HG03521 (cell line): ENCODE data around the gene CMIP.

Experiments
- ATAC-seq: cut with Tn5 transposase; IDR thresholded peaks from one replicate; pipeline ENCODE4 v1.9.1; 2021; ENCODE audit warnings: mild to moderate bottlenecking, moderate library complexity; ENCODE audit not compliant: unreplicated experiment

Gene CMIP

DNA sequence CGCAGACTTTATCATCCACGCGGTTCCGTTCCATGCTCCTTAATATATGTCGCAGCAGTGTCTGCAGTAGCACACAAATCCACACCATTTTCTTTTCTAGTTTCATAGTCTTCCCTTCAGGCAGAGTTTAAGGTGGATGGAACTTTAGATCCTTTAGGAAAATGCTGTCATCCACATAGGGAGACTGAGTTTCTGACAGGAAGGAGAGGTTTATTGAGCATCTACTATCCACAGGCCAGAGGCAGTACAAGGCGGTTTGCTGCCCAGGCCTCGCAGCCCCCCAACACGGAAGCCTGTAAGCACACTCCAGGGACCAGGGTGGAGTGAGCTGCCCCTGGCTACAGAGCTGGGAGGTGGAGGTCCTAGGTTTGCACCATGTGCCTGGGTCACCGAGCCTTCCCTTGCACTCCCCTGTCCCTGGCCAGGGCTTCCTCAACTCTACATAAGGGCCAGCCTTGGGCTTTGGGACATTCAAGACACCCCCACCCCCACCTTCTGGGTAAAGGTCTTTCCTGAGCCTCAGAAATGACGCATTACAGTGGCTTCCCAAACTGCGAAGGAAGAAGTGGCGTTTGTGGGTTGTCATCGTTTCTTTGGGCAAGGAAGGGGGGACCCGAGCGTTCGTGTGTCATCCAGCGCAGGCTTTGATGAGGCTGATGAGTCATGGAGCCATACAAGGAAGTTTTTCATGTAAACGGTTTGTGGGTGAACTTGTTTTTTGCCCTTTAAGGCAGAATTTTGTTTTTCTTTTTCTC is 188.0 kb downstream of the CMIP start:
- no peak for ATAC-seq

DNA sequence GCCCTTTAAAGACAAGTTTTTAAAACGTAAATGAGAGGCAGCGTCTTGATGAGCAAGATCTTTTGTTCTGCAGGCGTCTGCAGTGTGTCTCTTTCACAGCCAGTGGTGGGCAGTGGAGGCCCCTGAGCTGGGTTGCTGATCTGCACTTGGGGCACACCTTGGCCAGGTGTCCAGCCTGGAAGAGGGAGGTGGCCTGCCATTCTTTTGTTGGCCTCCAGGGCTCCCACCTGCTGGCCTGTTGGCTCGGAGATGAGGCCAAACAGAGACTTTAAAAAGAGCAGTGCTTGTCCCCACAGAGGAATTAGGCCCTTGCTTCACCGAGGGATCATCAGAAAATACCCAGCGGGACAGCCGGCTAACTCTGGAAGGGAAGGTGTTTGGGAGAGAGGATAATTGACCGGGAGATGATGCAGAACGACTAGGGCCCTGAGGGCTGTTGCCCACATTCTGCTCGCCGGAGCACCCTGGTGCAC is 188.6 kb downstream of the CMIP start:
- ATAC-seq = no peak

DNA sequence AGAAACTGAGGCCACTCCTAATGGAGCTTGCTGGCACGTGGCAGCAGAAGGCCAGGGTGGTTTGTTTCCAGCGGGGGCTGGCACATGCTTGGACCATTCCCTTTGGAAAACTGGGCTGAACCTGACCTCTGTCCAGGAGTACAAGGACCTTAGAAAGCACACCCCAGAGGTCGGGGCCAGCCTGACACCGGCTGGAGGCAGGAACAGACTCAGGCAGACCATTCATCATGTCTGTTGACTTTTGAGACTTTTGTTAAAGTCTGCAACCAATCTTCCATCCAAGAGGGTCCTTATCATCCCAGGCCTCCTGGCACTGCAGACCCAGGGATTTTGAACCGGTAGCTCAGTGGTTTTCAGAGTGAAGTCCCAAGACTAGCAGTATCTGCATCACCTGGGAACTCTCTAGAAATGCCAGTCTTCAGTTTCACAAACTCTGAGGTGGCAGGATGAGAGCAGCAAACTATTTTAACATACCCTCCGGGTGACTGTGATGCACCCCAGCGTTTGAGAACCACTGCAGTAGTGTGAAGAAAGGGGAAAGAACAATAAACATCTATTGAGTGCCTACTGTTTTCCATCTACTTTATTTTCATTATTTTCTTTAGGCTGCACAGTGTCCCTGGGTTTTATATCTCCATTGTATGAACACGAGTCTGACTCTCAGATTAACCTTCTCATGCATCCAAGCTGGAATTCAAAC is 189.2 kb downstream of the CMIP start:
- no peak for ATAC-seq

DNA sequence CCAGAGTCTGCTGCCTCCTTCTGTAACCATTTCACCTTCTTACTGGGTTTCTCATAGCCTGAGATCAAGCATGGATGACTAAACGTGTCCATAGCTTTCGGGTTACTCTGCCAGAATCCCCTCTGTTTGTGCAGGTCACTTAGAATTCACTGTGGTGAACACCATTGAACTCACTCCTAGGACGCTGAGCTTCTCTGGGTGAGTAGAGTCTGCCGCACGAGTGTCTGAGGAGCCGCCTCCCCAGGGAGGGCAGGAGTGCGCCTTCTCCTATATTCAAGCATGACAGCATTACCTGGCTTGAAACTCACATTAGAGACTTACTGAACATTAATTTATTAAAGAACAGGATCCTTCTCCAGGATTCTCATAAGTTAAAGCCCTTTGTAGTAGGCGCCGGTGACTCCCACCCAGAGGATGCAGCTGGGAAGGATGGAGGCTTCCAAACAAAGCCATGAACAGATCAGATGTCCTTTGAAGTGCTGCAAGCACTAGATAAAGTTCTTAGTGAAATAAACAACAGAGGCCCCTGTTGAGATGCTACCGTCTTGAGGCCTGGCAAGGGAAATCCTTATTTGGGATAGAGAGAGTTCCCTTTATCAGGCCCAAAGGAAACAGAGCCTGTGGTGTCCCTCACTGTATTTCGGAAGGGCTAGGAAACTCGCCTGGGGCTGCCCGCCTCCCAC is 189.9 kb downstream of the CMIP start:
- no peak for ATAC-seq

DNA sequence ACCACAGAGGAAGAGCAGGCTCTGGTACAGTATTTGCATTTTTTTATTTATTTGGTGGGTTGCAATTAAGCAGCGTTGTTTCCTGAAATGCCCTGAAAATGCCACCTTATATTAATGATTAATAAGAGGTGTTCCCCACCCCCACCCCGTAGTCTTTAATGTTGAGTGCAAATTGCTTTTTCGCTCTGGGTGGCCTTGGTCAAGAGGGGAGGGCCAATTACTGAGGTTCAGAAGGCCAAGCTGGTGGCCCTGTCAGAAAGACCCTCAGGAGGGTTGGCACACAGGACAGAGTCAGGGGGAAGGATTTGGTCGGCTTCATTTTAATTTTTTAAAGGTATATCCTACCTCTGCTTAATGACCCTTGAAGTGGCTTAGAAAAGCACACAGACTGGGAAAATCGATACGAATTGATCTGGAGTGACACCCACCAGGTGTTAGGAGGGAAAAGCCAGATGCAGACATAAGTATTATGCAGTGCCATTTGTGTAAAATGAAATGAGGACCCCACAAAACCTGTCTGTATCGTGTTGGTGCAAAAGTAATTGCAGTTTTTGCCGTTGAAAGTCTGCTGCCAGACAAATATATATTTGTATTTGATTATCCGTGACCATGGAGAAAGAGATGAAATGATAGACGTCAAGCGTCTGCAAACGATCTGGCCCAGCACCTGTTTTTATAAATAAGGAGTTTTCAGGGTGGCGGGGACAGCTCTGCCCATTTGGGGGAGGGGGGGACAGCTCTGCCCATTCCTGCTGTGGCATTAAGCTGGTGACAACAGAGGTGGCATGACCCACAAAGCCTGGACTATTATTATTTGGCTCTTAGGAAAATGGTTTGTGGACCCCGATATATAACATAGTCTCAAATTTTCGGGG is 190.7 kb downstream of the CMIP start:
- no peak for ATAC-seq

DNA sequence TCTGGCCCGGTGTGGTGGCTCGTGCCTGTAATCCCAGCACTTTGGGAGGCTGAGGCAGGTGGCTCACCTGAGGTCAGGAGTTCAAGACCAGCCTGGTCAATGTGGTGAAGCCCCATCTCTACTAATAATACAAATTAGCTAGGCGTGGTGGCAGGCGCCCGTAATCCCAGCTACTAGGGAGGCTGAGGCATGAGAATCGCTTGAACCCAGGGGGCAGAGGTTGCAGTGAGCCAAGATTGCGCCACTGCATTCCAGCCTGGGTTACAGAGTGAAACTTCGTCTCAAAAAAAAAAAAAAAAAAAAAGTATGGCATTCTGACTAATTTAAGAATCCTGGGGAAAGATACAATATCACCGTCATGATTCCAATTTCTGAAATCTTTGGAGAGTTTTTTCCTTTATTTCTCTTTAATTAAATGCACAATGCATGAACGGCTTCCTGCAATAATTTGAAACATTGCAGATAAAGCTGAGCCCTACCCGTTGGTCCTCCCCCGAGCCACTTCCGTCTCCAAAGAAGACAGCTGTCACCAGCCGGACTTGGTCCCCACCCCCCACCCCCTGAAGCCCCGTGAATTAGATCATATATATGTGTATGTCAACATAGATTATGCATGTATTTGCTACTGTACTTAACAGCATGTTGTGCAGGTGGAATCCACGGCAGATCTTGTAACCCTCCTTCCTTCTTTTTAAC is 191.8 kb downstream of the CMIP start:
- ATAC-seq = no peak

GRCh38 chr16:81637336-81638235 is 193.0 kb downstream of the CMIP start:
- no peak for ATAC-seq

DNA sequence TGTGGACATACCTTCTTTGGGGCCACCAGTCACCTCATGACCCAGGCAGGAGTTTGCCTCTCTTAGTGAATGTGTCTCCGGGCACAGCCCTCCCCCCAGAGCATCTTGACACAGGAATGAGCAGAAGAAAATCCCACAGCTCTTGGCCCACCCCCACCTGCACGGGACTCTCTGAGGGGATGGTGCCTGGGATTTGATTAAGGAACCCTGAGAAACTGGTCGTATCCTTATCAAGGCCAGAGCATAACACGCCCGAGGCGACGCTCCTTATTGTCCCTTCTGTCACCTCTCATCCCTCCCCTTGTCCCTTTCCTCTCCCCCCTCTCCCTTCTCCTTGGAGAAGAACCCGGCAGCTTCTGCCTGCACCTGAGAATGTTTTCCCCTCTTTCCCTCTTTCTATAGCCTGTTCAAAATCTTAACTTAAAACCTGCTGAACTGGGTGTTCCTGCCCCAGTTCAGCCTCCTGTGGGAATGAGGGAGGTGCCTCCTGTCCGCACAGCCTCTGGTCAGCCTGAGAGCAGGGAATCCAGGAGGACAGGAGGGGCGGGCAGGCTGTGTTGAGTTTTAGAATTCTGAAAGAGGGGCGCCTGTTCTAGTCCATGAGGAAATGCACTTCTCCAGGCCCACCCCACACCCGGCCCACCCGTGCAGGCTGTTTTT is 193.8 kb downstream of the CMIP start:
- ATAC-seq = no peak

- ATAC-seq = no peak
These were observed 194.7 kb downstream of the CMIP start for GRCh38 chr16:81639348-81639747.

DNA sequence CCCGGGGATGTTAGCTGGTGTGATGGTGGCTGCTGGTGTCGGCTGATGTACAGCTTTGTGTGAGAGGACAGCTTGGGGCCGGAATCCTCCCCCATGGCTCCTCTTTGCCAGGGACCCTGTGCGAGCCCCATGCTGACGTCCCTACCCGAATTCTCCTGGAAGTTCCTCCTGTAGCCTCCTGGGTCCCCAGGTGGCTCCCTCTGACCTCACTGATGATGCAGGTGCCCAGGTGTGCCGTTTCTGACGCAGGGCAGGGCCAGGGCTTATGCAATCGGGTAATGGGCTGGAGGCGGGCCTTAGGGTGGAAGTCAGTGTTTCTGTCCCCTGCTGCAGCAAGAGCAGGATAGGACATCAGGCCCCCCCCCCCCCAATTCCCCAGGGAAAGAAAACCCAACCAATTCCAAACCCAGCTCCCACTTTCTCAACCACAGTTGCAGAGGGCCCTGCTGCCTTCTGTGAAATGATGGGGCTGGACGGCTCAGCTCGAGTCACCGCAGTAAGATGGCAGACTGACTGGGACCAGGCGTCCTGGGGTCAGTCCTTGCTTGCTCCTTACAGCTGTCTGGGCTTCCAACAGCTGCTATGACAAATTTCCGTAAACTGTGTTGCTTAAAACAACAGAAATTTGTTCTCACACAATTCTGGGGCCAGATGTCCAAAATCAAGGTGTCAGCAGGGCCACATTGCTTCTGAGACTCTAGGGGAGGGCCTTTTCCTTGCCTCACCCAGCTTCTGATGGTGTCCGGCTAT is 195.5 kb downstream of the CMIP start:
- no peak for ATAC-seq

- ATAC-seq = no peak
These were observed 196.1 kb downstream of the CMIP start for GRCh38 chr16:81640681-81641070.

DNA sequence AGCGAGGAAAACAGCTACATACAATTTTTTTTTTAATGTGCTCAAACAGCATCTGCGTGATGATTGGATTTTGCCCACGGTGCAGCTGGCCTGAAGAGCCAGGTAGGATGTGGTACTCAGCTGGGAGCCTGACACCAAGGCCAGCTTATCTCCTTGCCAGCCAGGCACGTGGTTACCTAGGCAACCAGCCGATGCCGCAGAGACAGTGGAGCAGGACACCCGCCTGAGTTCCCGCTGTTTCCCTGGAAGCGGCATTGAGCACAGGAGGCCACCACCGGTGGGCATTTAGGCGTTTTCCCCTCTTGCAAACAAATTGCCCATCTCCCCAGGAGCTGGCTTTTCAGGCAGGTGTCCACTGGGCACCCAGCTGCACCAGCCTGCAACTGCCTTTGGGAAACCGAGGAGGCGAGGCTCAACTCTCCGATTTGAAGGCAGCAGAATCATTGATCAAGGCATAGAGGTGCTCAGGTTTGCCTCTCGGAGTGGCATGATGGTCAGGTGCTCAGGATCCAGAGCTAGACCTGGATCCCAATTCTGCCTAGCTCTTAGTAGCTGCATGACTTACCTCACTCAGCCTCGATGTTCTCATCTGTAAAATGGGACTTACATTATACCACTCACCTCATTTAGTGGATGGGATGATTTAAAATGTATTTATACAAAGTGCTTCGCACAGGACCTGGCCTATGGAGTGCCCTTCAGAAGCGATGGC is 196.9 kb downstream of the CMIP start:
- ATAC-seq = no peak

DNA sequence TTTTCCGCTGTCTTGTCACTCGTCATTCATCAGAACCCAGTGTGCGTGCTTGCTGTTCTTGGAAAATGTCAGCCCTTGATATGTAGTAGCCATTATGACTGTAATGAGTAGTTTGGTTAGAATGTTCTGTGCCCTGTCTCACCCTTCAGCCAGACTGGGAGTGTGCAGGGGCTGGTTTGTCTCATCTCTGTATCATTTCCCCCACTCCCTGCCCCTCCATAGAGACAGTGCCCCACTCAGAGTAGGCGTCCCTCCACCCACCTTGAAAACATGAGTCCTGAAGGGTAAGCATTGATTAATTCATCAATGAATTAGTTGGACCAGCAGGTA is 197.5 kb downstream of the CMIP start:
- no peak for ATAC-seq

- ATAC-seq = no peak
These were observed 198.3 kb downstream of the CMIP start for GRCh38 chr16:81642943-81643342.

DNA sequence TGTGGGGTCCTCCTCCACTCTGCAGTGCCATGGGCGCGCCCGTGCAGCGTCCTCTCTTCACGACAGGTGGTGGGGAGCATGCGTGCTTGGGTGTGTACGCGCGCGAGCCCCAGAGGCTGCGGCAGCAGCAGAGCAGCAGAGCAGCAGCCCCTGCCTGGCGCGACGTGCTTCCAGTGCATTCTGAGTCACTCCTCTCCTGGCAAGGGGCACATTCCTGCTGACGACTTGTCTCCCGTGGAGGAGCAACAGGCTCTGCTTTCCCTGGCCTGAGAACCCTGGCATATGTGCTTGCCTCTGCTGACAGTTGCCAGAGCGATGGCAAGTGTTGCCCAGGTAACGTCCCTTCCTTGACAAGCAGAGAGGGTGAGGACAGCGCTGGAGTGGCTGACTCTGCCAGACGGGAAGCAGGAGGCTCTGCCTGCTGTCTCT is 200.7 kb downstream of the CMIP start:
- ATAC-seq = no peak

DNA sequence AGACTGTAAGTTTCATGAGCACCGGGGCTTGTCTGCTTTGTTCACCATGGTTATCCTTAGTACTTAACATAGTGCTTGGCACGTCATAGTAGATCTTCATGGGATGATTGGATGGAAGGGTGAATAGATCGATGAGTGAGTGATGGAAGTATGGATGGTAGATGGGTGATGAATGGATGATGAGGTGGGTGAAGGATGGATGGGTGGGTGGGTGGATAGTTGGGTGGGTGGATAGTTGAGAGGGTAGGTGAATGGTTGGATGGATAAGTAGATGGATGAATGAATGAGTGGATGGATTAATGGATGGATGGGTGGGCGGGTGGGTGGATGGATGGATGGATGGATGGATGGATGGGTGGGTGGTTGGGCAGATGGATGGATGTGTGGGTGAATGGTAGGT is 201.3 kb downstream of the CMIP start:
- no peak for ATAC-seq

DNA sequence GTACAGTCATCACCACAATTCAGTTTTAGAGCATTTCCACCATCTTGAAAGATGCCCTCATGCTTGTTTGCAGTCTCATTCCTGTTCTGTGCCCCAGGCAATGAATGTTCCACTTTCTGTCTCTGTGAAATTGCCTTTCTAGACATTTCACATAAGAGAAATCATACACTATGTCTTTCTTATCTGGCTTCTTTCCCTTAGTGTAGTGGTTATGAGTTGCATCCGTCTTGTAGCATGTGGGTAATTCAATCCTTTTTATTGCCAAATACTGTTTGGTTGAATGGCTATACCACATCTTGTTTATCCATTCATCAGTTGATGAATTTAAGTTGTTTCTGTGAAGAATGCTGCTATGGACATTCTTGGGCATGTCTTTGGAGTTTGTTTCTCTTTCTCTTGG is 202.0 kb downstream of the CMIP start:
- no peak for ATAC-seq

- ATAC-seq = no peak
These were observed 202.9 kb downstream of the CMIP start for GRCh38 chr16:81647527-81647926.
